SKM-1 (cell line): ENCODE data around the gene GRK3.
A peak's percentile ranks its signal among the peaks of the same experiment; 100 is the strongest.
"Not testable (repeated sequence)": the region's sequence is repeated elsewhere in the genome, so short reads cannot be mapped to it uniquely, and the experiment has no call there.

Experiments used
- DNase-seq: peaks from one replicate; lab custom pipeline; 2025; ENCODE audit not compliant: unreplicated experiment; lab: John Stamatoyannopoulos, UW

Gene GRK3

GRCh38 chr22:25548866-25549464 lies 15.5 kb upstream of the GRK3 start:
- no peak for DNase-seq

GRCh38 chr22:25551396-25551795 lies 13.1 kb upstream of the GRK3 start:
- DNase-seq, result no peak

- not testable (repeated sequence) for DNase-seq
Observed at GRCh38 chr22:25552405-25552804, 12.1 kb upstream of the GRK3 start.

- no peak for DNase-seq
Observed at GRCh38 chr22:25553131-25553530, 11.3 kb upstream of the GRK3 start.

- DNase-seq, result no peak
Observed at GRCh38 chr22:25554238-25554671, 10.2 kb upstream of the GRK3 start.

- DNase-seq, result no peak
Observed at GRCh38 chr22:25554689-25555088, 9.8 kb upstream of the GRK3 start.

GRCh38 chr22:25555586-25555985 lies 8.9 kb upstream of the GRK3 start:
- DNase-seq, result no peak

- no peak for DNase-seq
Observed at GRCh38 chr22:25557218-25557617, 7.3 kb upstream of the GRK3 start.

GRCh38 chr22:25558341-25558740 lies 6.1 kb upstream of the GRK3 start:
- no peak for DNase-seq

- DNase-seq, result not testable (repeated sequence)
Observed at GRCh38 chr22:25559910-25560309, 4.6 kb upstream of the GRK3 start.

GRCh38 chr22:25561182-25561581 lies 3.3 kb upstream of the GRK3 start:
- DNase-seq, result not testable (repeated sequence)

- DNase-seq, result not testable (repeated sequence)
Observed at GRCh38 chr22:25561927-25562326, 2.5 kb upstream of the GRK3 start.

- not testable (repeated sequence) for DNase-seq
Observed at GRCh38 chr22:25562966-25563760, 1.3 kb upstream of the GRK3 start.

- DNase-seq, result peak; percentile 70
Observed at GRCh38 chr22:25563761-25564319, 635 bp upstream of the GRK3 start.

- no peak for DNase-seq
Observed at GRCh38 chr22:25564979-25565677, 653 bp downstream of the GRK3 start.

GRCh38 chr22:25566186-25566897 lies 1.9 kb downstream of the GRK3 start:
- DNase-seq, result no peak

- DNase-seq, result peak; percentile 89
Observed at GRCh38 chr22:25566898-25567235, 2.4 kb downstream of the GRK3 start.

- DNase-seq, result no peak
Observed at GRCh38 chr22:25567251-25567675, 2.8 kb downstream of the GRK3 start.

- not testable (repeated sequence) for DNase-seq
Observed at GRCh38 chr22:25568066-25568465, 3.6 kb downstream of the GRK3 start.

- DNase-seq, result no peak
Observed at GRCh38 chr22:25569361-25569760, 4.9 kb downstream of the GRK3 start.

GRCh38 chr22:25569983-25570382 lies 5.5 kb downstream of the GRK3 start:
- DNase-seq, result peak; percentile 6
